Erythroblast (primary cell): Measurements from ENCODE around the gene OVOL3.

Experiments
- GATA1 ChIP-seq: IDR thresholded peaks from 2 replicates; pipeline ENCODE4 v1.6.1; 2011; ENCODE audit warnings: low read depth, mild to moderate bottlenecking, control low read depth, low read length, moderate library complexity
- POLR2A ChIP-seq: IDR thresholded peaks from 2 replicates; pipeline ENCODE4 v1.6.1; 2011; ENCODE audit warnings: mild to moderate bottlenecking, low read length

GRCh38 chr19:36150586-36150985 lies 39.6 kb downstream of the OVOL3 start:
- TF ChIP-seq POLR2A, result no peak
- TF ChIP-seq GATA1, result no peak
